GM12874 (cell line): ENCODE data around the gene COLEC11.

Experiments used
- TF ChIP-seq, protein P1 (sequence below): IDR thresholded peaks from 2 replicates; pipeline ENCODE4 v1.5.1; 2011; ENCODE audit warnings: low read depth, mild to moderate bottlenecking, control low read depth, low read length, moderate library complexity; ENCODE audit not compliant: insufficient read depth

Gene COLEC11

DNA sequence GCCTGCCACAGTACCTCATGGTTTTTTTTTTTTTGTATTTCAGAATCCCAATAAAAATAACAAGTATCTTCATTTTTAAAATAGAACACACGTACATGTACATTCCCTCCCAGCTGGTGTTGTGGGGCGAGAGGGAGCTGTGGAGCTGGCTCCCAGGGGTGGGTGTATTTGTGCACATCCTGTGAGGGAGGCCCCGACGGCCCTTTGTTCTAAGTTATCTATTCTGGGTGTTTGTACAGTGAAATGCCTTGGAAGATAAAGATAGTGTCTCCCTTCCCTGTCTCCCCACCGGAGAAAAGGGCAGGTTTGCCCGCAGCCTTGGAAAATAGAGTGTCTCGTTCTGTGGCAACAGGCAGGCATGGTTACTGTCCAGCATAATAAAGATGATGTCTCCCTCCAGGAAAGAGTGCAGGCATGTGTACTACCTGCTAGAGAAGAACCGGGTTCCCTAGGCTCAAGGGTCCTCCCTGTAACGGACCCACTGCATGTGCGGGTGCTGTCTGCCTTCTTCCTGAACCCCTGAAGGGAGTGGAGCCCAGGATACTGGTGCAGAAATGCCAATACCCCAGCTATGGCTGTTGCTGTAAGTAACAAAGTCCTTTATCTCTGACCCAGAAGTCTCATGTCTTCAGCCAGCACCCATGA, 51.0 kb downstream of the COLEC11 start:
- TF ChIP-seq, protein P1, sequence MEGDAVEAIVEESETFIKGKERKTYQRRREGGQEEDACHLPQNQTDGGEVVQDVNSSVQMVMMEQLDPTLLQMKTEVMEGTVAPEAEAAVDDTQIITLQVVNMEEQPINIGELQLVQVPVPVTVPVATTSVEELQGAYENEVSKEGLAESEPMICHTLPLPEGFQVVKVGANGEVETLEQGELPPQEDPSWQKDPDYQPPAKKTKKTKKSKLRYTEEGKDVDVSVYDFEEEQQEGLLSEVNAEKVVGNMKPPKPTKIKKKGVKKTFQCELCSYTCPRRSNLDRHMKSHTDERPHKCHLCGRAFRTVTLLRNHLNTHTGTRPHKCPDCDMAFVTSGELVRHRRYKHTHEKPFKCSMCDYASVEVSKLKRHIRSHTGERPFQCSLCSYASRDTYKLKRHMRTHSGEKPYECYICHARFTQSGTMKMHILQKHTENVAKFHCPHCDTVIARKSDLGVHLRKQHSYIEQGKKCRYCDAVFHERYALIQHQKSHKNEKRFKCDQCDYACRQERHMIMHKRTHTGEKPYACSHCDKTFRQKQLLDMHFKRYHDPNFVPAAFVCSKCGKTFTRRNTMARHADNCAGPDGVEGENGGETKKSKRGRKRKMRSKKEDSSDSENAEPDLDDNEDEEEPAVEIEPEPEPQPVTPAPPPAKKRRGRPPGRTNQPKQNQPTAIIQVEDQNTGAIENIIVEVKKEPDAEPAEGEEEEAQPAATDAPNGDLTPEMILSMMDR, result no peak

DNA sequence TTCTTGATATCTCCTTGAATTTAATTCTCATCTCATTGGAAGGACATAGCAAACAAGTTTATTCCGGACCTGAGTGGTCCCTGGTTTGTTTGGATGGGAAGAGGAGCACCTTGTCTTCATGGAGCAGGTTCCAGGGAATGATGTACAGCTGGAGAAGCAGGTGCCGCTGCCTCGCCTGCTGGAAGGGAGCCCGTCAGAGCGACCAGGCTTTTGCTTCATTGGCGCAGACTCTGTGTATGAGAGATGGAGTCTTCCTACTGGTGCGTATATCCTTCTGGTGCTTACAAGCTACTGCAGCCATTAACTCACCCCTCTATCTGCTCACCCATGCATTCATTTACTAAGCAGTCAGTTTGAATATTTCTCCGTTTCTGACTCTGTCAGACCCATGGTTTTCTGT, 51.5 kb downstream of the COLEC11 start:
- TF ChIP-seq, protein P1, result no peak

DNA sequence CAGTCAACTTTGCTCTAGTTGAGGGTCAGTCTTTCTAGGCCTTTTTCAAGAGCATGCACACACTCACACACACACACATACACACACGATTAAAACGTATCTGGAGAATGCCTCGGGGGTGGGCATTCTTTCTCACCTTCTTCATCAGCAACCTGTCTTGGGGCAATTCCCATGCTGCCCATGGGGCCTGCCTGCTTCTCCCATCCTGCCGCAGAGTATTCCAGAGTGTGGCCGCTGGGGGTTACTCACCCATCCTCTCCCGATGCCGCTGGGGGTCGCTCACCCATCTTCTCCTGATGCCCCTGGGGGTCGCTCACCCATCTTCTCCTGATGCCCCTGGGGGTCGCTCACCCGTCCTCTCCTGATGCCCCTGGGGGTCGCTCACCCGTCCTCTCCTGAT, 52.3 kb downstream of the COLEC11 start:
- TF ChIP-seq, protein P1, result no peak

DNA sequence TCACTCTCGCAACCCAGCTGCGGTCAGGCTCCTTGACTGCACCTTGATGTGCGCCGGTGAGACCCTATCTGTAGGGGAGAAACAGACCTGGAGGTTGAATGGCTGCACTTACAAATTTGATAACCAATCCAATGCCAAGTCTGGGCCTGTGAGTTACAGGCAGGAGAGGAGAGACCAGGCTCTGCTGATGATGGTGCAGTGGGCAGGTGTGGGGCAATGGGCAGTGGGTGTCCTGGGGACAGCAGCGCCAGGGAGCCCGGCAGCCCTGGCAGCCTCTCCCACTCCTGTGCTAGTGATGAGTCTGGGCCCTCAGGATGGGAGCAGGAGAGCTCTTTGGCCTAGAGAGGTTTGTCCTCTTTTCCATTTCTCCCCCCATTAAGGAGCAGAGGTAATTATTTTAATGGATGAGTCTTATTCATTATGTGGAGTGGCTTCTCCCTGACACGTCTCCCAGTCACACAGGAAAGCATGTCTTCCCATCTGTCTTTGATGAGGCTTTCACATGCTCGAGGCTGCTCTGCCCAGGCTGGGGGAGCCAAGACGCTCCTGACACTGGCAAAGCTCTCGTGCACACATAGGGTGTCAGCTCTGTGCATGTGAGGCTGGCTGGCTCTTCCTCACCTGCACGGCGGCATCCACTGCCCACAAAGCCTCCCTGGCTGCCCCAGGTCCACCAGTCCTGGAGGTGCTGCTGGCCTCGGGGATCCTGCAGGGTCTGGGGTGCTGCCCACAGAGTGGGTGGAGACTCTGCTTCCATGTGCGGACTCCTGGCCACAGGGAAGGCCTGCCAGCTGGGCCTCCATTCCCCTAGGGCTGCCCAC, 53.1 kb downstream of the COLEC11 start:
- TF ChIP-seq, protein P1, result no peak

DNA sequence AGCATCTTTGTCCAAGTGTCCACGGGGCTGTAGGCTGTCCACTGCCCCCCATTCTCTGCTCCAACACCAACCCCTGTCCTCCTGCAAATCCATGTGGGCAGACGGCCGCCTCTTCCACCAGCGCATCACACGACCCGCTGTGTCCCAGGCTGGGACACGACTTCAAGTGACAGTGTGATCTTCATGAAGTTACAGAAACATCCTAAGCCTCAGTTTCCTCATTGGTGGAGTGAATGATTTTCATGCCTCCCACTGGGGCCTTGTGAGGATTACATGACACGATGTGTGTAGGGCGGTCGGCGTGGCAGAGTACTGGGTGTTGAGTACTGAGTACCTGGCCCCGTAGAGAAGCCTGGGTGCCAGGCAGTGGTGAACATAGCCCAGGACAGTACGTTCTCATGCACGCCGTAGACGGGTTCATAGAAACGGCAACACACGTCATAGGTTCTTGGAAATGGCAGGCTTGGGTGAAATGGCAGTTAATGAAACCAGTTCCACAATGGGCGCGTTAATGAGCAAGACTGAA, 53.8 kb downstream of the COLEC11 start:
- TF ChIP-seq, protein P1, result no peak

DNA sequence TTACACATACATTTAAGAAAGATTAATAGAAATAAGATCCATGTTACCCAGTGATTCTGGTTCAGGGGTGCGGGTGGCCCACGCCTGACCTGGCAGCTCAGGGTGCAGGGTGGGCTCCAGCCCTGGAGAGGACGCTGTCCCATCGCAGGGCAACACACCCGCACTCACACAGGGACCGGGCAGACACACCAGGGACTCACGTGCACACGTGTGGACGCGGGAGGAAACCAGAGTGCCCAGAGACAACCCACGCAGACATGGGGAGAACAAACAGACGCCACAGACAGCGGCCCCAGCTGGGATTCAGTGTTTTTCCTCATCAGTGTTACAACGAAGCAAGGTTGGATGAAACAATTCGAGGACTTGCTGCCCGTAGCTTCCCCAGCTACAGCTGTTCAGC, 54.7 kb downstream of the COLEC11 start:
- TF ChIP-seq, protein P1, result no peak

DNA sequence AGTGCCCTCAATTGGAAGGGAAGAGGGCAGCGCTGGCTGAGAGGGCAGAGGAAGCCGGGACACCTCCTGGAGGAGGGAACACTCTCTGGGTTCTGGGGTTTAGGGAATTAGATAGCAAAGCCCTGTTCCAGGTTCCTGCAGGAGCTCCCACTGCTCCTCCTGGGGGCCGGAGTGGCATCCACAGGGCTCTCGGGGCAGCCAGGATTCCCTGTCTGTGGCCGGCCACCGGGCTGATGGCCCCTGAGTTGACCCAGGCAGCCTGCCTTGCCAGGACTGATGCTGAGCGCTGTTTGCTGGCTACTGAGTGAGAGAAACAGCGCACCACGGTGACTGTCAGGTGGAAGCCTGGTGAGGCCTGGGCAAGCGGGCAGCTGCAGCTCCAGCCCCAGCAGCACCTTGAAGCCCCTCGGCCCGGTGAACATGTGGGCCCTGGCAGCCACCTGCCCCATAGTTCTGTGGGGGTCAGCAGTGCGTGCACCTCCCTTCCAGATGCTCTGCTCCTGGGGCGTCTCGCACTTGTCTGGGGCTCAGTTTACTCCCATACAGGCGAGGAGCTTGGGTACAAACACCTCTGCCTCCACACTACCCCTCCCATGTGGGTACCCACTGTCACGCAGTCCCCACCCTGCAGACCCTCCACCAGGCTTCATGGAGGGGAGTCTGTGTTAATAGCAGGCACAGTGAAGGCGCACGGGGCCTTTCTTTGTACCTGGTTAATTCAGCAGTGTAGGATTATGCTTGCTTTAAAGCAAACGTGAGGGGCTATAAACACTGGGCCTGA, 55.4 kb downstream of the COLEC11 start:
- TF ChIP-seq, protein P1, result no peak
